ENCODE measurements around the gene ZFP36L1. TPM values are rescaled to one million over a fixed set of nuclear protein-coding genes. Genes with fewer than 3 reads are reported as not detected.

The ZFP36L1 gene
- polyA plus RNA-seq, 4 donors, result 273 to 584 (median 285) TPM

DNA sequence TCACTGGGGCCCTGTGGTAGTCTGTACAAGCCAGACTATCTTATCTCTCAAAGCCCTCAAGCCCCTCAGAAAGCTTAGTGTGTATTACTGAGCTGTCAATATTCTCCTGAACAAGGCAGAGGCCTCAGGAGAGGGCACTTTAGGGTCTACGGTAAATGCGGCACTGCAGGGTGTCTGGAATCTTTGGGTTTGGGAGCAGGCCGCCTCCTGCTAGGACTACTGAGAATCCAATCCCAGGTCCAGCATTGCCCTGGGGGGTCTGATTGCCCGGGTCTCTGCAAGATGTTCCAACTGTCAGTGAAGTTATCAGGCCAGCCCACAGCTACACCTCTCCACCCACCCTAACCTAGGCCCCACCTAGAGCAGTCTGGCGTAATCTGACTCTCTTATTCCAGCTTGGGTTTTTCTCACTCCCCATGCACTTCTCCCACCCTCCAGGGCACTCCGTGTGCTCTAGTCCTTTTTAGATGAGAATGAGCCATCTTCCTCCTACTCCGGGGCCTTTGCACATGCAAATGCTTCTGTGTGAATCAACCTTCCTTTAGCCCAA is 4.3 kb upstream of the ZFP36L1 start:
- no peak for DNase-seq (ENCODE audit: low read depth in 4 of 4, low spot score in 3 of 4)

DNA sequence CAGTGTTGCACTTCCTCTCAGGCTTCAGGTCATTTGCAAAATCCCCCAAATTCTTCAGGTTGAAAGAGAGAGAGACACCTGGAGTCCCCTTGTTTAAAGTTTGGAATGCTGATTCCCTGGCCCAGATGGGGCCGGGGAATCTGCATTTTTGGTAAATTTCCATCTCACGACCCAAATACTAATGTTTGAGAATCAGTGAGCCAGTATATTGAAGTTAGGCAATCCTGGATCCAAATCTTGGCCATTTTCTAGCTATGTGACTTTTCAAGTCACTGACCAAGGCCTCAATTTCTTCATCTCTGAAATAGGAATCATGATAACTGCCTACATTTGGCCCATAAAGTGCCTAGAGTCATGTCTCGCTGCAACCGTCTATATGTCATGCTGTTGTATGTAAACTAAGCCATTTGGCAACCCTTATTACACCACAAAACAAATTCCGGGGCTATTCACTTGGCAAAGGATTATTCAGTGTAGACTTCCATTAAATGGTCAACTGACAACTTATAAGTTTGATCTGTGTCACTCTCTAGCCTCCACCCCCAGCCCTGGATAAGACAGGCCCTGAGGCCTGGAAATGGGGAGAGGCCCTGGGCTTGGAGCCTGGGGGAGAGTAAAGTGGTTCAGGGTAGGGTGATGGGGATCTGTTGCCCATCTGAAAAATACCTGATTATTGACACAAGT is 3.7 kb upstream of the ZFP36L1 start:
- DNase-seq (ENCODE audit: low read depth in 4 of 4, low spot score in 3 of 4), result no peak

DNA sequence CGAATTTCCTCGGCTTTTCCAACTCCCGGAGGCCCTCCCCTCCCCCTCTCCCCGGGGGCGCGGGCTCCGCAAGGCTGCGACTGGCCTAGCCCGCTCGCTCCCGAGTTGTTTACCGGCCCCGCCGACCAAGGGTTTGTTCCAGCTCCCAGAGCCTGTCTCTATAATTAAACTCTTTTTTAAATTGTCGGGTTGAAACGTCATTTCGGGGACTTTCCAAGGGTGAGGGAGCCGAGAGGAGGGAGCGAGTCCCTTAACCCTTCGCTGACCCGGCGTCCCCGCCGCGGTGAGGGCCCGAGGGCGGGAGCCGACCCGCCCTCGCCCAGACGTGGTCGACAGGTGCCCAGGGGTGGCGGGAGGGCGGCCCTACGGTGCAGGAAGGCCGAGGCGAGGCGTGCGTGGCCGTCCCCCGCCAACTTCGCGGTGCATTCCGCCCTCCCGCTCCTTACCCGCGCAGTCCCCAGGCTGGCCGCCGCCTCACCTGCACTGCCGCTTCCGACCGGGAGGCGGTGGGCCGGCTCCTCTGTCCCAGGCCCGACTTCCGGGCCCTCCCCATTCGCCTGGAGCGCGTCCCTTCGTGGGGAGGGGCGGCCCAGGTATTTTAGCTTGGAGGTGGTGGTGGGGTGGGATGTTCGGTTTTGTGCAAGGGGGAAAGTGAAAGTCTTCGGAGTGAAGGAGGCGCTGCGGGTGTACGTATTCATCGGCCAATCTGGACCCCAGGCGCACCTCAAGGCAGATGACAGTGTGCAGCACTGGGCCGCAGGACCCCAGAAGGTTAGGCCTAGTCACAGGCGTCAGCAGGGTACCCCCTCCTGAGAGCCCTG is 2.9 kb upstream of the ZFP36L1 start:
- peak in 1 of 4 donors; percentile 75 for DNase-seq (ENCODE audit: low read depth in 4 of 4, low spot score in 3 of 4)

DNA sequence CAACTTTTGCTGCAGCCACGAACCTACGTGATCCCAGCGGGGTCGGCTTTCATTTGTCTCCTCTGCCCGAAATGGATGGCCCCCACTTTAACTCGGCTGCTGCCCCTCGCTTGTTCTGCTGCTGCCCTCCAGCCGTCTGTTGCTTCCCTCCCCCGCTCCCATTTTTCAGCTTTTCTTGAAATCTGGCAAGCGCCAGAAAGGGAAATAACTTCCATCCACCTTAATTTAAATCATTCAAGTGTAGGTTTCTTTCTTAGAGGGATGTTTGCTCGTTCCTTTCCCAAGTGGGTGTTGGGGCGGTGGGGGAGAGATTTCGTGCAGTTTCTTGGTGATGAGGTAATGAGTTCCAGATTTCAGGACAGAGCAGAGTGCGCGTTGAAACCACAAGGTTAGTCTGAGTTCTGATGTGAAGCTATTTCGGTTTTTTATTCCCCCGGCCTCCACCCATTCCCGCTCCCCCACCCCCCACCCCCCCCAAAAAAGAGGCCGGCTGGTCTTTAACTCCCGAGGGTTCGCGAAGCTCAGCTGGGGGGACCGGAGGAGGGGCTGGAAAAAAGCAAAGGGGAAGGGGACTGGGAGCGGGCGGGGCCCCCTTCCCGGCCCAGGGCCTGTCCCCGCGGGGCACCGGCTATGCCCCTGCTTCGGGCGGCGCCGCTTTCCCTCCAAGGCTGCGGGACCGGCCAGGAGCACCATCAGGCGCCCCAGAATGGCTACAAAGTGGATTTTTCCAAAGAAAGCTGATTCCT is 2.2 kb upstream of the ZFP36L1 start:
- DNase-seq (ENCODE audit: low read depth in 4 of 4, low spot score in 3 of 4), result peak in 2 of 4 donors; percentile 58 to 61

DNA sequence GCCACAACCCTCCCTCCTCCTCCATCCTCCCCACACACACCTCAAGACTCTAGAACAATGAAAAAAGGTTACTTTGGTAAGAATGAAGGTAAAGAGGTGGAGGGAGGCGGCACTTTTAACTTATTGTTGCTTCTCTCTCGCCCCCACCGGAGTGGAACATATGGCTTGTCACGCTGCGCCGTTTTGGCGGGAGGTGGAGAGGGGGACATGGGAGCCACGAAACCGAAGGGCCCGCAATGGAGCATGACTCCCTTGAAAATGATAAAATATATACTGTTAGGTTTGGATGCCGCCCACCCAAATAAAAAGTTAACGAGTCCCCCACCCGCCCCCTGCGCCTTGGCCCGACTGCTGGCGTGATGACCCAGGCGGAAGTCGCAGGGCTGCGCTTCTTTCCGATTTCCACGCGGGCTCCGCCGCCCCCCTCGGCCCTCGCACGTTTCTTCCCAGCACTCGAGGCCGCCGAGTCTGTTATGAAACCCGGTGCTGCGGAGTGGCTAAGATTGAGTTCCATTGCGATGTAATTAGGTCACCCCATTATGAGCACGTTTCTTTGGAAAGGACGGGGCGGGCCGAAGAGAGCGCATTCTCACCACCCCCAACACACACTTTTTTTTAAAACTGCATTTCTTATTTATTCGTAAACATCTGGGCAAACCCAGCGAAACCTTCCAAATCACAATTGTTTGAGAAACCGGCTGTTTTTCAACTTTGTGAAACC is 1.4 kb upstream of the ZFP36L1 start:
- DNase-seq (ENCODE audit: low read depth in 4 of 4, low spot score in 3 of 4), result peak in 2 of 4 donors; percentile 67 to 69

DNA sequence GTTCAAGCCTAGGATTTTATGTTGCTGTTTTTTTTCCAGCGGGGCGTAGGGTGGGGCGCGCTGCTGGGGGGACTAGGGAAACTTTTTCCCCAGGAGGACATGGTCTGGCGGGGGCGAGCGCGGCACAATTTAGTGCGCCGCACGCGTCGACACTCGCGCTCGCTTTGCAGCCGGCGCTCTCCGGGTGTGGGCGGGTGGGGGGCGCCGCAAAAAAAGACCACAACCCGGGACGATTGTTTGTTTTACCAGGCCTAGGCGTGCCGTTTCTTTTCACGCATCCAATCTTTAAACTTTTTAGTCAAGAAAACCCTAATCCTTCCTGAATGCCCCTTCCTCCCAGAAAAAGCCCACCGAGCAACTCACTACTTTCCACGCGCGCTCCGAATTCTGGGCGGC is 865 bp upstream of the ZFP36L1 start:
- peak in 1 of 4 donors; percentile 19 for DNase-seq (ENCODE audit: low read depth in 4 of 4, low spot score in 3 of 4)

DNA sequence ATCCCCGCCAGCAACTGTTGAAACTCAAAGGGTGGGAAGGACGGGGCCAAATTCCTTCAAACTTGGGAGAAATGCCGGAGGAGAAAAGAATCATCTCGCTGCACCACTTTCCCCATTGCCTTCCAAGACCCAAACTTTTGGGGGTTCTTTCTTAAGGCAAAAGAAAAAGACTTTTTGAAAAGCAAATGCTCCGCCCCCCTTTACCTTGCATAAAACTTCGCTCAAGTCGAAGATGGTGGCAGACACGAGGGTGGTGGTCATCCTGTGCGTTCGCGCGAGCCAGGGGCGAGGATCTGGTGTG is 239 bp downstream of the ZFP36L1 start:
- DNase-seq (ENCODE audit: low read depth in 4 of 4, low spot score in 3 of 4), result no peak

DNA sequence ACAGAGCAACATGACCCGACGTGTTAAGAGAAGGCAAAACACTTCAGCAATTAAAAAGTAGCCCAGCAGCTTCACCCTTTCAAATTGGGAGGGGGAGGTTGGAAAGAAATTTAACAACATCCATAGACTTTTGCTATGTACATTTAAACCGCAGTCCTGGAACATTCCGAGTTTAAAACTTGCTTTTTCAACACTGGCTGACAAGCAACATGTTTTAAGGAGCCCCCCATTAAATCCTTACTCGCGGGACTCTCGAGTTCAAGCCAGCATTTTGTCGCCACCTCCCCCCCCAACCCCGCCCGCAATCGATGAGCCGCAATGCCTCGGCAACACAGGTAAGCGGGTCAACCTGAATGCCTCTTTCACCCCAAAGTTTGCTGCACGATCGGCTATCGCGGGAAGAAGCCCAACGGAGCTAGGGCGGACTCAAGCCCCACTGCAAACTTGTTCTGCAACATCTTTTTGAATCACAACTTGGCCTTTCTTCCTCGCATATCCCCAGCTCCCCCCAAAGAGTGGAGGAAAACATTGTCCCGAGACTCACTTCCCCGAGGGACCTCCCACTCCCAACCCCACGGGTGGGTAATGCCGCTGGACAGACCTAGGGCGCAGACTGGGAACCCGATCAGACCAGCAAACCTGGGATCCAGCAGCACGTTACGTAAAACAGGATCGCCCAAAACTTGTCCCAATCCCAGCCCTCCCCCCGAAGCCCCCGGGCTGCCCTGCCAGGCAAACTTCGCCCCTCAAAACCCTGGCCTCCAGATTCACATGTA is 777 bp downstream of the ZFP36L1 start:
- DNase-seq (ENCODE audit: low read depth in 4 of 4, low spot score in 3 of 4), result no peak

DNA sequence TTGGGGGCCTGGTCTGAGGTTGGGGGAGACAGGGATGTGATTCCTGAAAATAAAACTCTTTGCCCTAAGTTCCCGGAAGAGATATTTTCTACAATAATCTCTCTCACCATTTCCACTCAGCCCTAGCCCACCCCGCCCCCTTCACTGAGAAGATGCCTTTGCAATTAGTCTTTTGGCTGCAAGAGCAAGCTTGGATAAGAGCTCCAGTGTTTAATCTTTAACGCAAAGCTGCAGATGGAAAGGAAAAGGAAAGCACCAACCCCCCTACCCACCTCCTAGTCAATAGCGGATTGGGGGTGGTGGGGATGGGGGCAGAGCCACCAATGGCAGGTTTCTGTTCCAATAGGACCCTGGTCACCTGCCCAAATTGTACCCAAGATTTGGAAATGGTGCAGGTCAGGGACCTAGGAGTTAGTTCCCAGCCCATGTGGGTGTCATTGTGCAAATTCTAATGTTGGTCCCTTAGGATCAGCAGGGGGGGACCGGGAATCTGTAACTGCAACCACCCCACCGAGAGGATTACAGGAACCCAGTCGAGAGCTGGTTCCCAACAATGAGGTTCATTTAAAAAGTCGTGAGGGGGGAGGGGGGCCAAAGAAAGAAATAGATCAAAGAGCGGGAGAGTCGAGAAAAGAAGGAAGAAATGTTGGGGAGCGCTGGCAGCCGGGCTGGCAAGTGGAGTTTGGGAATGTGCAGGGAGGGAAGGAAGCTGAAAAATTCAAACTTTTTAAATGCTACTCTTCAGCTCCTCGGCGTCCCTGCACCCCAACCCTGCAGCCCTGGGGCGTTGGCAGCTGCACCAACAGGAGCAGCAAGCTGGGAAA is 1.6 kb downstream of the ZFP36L1 start:
- peak in 2 of 4 donors; percentile 19 to 26 for DNase-seq (ENCODE audit: low read depth in 4 of 4, low spot score in 3 of 4)

DNA sequence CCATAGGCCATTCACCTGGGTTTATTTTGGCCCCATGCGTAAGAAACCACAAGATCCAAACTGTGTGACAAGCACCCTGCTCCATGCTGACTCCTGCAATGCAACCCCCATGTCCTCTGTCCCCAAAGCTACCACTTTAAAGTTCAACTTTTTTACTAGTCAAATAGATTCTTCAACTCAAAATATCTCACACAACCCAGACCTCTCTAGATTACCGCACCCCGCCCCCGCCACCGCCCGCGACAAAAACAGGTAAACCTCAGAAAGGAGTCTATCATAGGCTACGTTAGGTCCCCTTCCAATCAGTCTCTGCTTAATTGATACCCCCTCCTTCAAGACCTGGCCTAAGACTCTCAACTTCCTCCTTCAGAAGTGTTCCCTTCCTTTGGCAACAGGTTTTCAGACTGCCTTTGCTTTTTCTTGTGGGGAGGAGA is 2.2 kb downstream of the ZFP36L1 start:
- no peak for DNase-seq (ENCODE audit: low read depth in 4 of 4, low spot score in 3 of 4)

DNA sequence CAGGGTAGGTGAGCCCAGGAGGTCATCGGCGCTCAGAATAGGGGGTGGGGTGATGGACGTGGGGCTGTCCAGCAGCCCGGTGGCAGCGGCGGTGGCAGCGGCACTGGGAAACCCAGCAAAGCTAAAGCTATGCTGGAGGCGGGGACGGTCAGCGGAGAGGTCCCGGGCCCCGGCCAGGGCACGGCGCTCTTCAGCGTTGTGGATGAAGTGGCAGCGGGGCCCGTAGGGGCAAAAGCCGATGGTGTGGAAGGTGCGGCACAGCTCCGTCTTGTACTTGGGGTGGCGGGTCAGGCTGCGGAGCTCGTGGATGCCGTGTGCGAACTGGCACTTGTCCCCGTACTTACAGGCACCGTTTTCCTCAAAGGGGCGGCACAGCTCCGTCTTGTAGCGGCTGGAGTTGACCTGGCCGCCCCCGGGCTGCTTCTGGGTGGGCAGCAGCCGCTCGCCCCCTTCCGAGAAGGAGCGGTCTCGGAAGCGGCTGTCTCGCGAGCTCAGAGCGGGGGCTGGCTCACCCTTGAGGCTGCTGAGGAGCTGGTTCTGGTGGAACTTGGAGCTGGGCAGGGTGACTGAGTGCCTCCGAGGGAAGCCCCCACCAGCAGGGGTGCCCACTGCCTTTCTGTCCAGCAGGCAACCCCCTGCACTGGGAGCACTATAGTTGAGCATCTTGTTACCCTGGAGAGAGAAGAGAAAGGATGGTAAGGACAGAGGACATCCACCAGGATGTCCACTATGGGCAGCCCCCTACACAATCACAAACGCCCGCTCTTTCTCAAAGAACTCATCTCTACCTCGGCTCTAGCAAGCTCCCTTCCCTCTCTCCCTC is 2.8 kb downstream of the ZFP36L1 start:
- no peak for DNase-seq (ENCODE audit: low read depth in 4 of 4, low spot score in 3 of 4)

DNA sequence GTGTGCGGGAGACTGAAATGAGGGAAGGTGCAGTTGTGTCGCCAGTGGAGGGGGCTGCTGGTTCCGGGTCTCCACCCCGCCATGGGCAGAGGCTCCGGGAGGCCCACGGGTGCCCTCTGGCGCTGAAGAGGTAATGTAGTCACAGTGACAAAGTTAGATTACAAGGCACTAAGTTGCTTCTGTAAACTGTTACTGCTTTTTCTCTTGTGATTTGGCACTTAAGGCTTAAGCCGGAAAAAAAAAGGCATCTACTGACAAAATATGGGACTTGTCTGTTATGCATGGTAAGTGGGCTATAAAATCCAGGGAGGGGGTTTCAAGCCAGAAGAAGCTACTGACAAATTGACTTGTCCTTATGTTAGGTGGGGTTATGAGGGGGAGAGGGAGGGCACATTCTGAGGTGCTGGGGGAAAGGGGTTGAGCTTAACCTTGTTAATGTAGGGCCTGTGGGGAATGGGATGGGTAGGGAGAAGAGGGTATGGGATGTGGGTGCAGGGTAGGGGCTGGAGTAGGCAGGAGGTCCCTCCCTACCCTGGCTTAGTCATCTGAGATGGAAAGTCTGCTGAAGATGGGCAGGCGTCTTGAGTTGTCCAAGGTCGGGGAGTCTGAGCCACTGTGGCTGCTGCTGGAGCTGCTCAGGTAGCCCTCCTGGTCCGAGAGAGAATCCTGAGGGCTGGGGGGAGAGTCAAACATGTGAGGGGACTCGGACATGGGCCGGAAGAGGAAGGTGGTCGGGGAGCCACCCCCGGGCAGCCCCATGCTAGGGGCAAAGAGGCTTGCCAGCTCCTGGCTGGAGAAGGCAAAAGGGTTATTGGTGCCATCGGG is 3.7 kb downstream of the ZFP36L1 start:
- peak in 1 of 4 donors; percentile 69 for DNase-seq (ENCODE audit: low read depth in 4 of 4, low spot score in 3 of 4)

DNA sequence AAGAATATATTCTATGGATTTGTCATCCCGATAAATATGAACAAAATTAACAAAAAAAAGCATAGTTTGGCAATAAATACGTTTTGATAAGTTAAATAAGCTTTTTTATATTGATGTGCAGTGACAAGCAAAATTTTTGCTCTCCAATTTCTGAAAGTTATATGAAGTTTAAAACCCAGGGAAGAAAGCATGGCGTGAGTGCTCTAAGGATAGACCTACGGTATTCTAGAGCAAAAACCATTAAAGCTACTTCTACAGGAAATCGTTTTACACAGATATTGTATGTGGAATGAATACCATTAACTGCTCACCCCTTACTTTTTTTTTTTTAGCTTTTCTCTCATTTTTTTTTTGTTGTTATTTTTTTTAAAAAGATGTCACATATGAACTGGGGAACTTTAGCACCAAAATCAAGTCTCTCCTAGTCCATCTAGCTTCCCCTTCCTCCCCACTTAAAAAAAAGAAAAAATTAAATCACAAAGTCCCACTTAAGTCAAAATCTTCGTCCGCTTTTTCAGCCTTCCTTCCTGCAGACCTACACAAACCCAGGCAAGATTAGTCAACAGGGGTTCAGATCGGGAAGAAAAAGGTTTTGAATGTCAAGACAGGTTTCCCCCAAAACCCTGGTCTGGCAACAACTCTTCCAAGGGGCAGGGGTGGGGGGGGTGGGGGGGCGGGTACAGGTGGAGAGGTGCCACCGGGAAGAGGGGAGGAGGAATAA is 4.4 kb downstream of the ZFP36L1 start:
- no peak for DNase-seq (ENCODE audit: low read depth in 4 of 4, low spot score in 3 of 4)

DNA sequence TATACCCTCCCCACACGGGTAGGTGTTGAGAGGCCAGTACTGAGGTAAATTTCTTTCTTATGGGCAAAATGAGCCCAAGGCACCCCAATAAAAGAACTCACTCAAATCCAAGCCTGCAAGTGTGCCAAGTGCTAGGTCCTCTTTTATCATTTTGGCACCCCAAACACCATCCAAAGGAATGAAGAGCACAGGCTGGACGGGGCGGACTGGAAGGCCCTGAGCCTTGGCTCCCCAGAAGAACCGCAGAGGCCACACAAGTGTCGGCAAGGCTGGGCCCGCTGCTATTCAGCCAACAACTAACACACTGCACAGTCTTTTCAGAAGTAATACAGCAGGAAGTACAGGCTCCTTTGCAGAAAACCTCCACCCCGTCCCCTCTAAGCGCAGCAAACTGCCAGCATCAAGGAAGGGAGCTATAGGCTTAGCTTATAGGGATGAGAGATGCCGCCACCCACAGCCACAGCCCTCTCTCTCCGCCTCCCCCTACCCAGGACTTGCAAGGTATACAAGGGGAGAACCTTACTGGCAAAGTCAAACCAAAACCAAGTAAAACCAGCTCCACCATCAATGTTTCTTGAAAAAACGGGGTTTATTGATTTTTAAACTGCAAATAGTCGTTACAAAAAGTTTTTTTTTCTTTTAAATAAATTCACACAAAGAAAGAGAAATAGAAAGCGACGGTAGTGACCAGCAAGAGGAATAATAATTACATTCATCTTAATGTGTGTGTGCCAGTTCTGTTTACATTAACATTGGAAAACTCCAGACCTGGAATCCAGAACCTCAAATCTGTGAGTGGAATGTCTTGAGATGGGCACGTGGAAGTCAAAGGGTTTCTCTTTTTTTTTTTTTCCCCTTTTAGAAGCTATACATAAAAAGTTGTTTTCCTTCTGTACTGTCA is 5.5 kb downstream of the ZFP36L1 start:
- no peak for DNase-seq (ENCODE audit: low read depth in 4 of 4, low spot score in 3 of 4)

DNA sequence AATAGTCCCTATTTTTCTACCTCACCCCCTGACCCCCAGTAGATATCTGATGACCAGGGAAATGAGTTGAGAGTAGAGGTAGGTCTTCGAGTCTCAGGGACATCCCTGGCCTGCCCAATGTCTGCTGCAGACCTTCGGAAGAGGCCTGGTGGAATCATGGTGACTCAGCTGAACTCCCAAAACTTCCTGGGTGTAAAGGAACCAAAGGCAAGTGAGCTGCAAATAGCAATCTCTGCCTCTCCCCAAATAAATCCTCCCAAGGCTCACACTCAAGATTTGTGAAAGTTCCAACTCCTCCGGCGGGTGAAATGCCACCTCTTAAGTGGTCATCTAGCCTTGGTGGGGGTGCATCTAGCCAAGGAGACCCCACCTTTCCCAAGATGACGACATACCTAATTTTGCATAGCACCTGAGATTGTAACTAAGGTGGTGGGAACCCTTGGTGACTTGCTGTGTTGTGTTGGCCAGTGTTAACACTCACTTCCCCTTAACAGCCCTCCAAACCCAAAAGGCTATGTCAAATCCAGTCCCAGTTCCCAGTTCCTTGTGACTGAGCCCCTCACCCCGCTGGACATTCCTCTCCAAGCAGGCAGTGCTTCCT is 6.3 kb downstream of the ZFP36L1 start:
- DNase-seq (ENCODE audit: low read depth in 4 of 4, low spot score in 3 of 4), result peak in 1 of 4 donors; percentile 14

Data from left renal pelvis (tissue), 4 donors.